GM19324 (cell line): ENCODE data around the gene AGBL3.

Source experiments
- ATAC-seq: cut with Tn5 transposase; IDR thresholded peaks from one replicate; pipeline ENCODE4 v1.9.1; 2021; ENCODE audit warnings: mild to moderate bottlenecking, moderate library complexity; ENCODE audit not compliant: unreplicated experiment, low FRiP score

The AGBL3 gene

DNA sequence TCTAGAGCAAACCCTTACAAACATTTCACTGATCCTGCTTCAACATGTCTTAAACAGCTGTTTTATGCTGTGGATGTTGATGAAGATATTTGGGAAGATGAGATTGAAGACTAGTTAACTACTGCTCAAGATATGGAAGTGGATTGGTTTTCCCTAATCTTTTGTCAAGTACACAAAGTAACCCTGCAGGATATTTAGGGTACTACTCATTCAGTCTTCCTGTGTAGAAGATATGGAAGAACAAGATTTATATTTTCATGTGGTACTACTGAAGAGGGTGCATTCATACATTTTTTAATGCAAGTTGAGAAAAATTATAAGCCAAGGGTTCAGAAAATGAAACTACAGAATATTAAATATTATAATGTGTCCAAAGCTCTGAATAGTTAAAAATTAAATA is 143.3 kb downstream of the AGBL3 start:
- no peak for ATAC-seq

DNA sequence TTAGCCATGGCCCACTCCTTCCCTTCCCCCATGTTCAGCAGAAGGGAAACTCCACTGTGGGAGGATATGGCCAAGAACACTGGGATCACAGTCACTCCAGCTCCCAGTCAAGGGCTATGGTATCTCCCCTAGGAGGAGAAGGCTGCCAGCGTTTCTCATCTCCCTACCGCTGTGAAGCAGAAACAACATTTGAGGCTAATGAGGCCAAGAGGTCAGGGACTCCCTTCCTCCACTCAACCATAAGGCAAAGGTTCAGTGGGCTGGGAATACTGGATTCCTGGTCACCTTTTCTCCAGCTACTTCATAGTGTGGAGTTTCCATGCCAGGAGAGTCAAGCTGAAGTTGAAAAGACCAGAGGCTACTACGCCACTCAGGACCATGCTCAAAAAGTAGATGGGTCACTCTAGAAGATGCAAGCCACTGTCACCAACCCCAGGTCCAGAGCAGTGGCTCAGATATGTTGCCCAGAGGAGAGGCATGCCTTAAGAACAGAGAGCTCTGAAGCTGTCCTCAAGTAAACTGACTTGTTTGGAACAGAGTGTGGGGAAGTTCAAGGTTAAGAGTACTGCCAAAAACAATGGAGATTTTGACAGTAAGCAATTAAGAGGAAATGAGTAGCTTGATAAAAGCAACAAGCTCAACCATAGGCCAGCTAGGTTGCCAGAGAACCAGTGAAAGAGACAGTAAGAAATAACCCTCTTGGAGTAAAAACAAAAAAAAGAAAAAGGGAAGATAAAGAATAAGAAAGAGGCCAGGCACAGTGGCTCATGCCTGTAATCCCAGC is 157.8 kb downstream of the AGBL3 start:
- no peak for ATAC-seq

DNA sequence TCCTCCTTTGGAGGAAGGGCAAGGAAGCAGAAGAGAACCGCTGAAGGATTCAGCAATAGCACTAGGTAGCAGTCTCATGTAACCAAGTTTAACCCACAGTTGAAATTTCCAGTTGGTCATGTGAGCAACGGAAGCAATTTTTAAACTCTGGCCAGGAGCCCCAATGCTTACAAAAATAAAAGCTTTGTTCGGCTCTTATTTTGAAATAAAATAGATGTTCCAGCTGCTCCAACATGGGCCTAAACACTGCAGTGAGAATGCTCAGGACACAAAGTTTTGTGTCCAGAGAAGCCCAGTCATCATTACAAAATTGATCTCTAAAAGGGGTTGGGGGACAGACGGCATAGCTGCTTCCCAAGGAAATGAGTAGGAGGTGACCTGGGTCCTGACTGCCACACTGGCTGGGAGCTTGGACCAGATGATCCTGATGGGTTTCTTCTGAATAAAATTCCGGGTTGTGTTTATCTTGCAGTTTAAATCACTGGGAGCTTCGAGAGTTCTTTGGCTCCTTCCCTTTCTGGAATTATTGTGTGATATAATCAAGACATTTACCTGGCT is 161.1 kb downstream of the AGBL3 start:
- peak; percentile 11 for ATAC-seq

DNA sequence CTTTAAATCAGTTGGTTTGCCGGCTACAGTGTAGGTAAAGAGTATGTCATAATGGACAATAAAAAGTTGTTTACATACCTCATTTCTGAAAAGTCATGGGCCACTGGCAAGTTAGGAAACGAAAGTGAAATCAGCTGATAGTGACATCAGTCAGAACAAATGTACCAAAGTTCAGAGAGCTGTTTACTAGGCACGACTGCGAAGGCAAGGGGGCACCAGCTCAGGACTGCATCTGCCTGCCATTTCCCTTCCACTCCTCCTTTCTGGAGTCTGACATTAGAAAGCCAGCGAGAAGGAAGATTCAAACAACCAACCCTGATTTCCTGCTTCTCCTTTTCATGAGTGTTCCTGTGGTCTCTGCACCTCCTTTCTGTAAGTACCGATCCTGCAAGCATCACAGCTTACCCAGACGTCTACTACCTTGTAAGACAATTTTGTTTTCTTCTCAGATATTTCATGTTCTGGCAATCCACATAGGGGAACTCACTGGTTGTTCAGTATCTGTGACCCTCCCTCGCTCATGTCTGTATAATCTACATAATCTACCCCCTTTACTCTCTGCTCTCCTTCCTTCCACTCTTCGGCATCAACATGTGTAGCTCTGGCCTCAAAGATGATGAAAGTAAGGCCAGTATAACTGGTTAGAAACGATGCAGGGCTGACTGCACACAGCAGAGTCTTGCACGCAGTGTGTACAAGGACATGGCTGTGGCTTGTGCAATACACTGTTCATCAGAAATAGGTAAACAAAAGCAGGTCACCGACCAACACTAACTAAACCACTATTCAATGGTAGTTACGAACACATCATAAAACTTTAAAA is 161.8 kb downstream of the AGBL3 start, which contains the start of gene TMEM140:
TSS of gene TMEM140 (plus strand) at position 174 of the 823 bp plus-strand sequence. CDS start 16,370 bp downstream, outside the sequence.
- peak; percentile 61 for ATAC-seq

DNA sequence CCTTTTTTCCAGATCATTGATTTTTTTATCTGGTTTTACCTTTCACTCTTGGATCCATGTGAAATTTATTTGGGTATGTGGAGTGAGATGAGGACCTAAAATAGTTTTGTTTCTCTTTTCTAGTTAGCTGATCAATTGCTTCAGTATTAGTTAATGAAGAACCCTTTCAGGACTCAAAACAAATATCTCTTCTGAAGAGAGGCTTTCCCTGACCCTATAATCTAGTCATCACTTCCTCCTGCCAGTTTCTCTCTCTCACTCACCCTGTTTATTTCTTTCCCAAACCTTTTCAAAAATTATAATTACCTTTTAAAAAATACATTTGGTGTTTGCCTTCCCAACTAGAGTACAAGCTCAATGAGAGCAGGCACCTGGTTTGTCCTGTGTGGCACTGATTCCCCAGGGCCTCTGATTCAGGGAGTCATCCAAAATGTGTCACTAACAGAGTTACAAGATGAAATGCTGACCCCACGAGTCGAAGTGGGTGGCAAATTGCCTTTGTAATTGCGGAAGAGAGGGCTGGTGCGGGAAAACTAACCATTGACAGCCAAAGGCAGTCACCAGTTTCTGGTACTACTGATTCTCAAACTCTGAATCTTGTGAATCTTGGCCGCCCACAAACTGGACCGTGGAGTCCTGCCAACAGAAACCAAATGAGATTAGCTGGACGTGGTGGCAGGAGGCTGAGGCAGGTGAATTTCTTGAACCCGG is 163.9 kb downstream of the AGBL3 start:
- no peak for ATAC-seq

DNA sequence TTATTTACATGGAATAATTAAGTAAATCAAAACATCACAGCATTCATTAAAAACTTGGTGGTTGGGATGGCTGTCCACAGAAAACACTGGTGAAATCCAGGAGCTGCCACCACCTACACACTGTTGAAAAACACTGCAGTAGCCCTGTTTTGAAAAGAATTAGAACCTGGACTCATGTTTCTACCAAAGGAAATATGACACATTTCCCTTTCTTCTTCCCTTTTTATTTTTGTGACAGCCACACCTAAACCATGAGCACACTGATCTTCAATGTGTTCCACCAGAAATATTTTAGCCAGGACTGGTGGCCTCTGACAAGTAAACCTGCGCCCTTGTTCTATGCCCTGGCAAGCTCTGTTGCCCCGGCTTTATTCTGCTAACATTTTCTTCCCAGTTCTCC is 164.8 kb downstream of the AGBL3 start:
- no peak for ATAC-seq

DNA sequence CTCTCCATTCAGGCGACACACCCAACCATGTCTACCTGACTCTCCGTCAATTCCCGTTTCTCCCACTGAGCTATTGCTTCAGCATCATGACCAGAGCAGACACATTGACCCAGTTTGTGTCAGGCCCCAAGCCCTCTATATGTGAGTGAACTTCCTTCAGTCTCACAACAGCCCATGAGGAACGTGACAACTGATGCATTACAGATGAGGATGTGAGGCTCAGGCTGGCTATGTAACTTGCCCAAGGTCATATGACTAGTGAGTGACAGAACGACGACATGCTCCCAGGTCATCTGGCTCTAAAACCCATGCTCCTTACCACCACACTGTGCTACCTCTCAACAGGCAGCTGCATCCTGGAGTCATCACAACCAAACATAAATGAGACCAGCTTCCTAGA is 165.2 kb downstream of the AGBL3 start:
- no peak for ATAC-seq

DNA sequence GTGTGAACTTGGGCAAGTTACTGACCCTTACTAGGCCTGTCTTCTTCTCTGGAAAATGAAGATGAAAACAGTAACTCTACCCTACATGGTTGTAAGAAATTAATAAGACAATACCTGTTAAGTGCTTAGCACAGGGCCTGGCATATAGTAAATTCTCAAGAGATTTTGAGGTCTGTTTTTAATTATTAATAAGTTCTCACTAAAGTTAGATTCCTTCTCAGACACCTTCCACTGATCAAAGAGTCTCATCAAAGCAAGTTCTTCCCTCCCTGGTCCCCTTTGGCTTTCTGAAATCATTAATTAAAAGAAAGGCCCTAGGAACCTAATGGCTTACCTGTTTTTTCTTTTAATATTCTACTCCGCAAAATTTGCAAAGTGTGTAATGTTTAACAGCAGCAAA is 166.1 kb downstream of the AGBL3 start:
- ATAC-seq = no peak

DNA sequence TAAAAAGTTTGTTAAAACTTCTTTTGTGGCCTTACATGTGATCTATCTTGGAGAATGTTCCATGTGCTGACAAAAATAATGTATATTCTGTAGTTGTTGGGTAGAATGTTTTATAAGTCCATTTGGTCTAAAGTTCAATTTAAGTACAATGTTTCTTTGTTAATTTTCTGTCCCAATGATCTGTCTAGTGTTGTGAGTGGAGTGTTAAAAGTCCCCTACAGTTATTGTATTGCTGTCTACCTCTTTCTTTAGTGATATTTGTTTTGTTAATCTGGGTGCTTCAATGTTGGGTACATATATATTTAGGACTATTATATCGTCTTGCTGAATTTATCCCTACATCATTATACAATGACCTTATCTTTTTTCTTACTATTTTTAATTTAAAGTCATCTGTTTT is 168.4 kb downstream of the AGBL3 start:
- ATAC-seq = no peak

DNA sequence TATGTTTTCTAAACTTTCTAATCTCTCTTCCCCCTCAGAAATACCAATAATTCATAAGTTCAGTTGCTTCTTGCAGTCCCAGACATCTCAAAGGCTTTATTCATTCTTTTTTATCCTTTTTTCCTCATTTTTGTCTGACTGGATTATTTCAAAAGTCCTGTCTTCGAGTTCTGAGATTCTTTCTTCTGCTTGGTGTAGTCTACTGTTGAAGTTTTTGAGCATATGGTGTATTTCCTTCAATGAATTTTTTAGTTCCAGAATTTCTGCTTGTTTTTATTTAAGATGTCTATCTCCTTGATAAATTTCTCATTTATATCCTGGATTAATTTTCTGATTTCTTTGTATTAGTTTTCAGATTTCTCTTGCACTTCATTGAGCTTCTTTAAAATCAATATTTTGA is 170.0 kb downstream of the AGBL3 start:
- ATAC-seq = no peak

DNA sequence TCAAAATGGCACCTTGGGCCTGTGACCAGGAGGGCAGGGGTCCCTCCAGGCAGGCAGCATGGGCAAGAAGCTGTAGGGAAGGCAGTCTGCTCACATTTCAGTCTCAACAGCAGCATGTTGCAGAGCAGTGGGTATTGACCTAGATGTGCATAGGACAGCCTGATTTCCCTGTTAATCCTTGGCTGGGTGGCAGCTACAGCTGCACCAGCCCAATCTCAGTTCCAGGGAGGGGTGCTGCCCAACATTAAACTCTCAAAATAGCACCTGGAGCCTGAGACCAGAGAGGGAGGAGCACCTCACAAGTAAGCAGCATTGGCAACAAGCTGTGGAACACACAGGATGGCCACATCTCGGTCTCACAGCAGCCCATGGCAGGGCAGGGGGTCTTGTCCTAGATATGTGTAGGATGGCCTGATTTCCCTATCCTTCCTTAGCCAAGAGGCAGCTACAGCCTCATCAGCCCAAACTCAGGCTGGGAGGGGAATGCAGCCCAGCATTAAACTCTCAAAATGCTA is 171.9 kb downstream of the AGBL3 start:
- ATAC-seq = no peak

DNA sequence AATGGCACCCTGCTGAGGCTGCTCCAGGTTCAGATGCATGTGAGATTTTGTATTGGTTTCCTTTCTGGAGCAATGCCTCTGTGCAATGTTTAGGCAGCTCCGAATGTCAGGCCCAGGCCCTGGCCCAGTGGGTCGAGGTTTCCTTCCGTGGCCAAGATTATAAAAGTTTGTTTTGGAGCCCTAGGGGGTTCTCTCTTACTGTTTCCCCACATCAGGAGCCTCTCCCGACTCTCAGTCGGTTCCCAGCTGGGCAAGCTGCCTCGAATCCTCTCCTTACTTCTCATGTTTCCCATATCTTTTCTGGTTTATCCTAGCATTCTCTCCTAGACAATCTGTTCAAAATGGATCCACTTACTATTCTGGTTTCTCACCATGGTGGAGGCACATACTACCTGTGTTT is 172.6 kb downstream of the AGBL3 start:
- no peak for ATAC-seq

DNA sequence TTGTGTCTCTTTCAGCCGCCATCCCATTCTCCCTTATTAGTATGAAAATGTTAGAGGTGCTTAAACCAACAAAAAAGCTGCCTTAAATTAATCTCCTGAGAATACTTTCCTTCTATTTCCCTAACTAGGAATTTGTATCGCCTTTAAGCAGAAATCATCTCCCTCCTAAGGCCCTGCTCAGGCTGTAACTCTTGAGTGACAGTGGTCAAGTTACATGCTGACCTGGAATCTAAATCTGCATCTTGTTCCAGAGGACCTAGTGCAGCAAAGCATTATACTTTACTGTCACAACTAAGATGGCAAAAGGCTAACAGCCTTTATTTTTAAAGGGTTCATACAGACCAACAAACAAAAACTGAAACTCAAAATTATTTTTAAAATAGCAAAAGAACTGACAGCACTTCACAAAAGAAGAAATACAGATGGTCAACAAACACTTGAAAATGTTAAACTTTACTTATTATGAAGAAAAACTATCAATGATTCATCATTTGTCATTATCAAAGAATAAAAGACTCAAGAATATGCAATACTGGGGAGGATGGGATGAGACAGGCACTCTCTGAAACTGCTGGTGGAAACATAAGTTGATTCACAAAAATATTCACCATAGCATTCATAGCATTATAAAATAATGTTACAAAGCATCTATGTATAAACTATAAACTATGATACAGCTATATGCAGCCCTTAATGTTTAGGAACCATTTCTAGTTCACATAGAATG is 173.2 kb downstream of the AGBL3 start:
- no peak for ATAC-seq

DNA sequence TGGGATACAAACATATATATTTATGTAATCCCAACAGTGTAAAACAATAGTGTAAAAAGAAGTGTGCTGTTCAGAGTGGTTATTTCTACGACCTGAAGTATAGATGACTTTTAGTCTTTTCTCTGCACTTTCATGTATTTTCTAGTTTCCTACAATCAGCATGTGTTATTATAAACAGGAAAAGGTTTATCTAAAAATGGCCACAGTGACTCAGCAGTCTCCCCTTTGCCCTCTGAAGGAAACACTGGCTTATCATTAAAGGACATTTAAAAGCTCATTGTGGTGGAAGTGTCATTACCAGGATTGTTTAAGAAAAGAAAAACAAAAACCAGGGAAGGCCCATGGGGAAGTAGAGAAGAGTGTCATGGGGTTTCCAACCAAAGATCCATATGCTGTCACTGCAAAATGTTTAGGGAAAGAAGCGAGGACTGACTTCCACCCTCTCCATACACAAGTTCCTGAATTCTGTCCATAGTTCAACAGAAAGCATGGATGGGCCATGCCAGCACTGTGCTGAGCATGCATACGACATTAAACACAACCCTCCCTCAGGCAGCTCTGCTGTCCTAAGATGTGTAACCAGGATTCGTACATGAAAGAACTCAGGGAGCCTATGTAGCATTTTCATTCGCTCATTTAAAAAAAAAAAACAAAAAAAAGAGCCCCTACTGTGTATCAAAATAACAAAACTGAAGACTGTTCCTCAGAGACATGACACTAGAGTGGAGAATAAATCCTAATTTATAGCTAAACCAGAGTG is 174.0 kb downstream of the AGBL3 start:
- no peak for ATAC-seq

DNA sequence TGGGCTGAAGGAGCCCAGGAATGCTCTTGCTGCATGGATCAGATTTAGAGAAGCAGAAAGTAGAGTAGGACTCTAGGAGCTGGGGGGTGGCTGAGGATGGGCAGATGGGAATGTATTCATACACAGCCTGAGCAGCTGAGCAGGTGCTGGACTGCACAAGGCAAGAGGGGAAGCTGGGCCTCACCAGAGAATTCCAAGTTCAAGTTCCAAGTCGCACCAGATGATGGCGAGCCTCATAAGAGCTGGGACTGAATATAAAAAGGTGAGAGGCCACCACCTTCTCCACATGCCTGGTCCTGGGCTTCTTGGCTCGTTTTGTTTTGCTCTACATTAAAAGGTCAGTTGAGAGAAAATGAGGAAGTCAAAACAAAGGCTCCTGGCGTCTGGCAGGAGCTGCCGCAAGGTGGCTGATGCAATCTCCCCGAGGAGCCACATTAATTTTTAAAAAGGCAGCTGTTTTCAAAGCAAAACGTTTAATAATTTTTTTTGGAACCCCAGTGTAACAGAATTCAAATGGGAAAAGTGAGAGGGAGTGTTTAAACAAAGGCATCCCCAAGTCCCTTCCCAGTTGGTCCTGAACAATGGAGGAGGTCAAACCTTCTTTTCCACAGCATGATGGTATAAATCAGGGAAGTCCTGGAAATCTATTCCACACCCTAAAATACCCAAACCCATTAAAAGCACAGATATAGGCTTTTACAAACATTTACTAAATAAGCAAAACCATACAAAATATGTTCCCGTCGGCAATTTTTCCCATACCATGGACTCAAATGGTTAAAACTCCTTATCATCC is 174.7 kb downstream of the AGBL3 start:
- no peak for ATAC-seq

DNA sequence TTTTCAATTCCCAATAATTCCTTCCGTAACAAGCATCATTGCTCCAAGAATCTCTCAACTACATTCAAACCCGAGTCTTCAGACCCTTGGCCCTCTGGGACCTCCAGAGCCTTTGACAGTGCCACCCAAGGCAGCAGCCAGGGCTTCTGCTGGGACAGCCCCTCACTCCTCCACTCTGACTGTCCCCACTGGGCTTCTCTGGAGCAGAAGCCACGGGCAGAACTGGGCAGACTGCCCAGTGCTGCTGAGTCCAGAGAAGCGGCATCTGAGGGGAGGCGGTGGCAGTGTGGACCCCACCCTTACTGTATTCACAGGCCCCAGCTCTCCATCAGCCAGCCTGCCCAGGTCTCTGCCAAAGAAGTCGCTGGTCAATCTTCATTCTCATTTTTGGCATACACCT is 175.4 kb downstream of the AGBL3 start:
- no peak for ATAC-seq

DNA sequence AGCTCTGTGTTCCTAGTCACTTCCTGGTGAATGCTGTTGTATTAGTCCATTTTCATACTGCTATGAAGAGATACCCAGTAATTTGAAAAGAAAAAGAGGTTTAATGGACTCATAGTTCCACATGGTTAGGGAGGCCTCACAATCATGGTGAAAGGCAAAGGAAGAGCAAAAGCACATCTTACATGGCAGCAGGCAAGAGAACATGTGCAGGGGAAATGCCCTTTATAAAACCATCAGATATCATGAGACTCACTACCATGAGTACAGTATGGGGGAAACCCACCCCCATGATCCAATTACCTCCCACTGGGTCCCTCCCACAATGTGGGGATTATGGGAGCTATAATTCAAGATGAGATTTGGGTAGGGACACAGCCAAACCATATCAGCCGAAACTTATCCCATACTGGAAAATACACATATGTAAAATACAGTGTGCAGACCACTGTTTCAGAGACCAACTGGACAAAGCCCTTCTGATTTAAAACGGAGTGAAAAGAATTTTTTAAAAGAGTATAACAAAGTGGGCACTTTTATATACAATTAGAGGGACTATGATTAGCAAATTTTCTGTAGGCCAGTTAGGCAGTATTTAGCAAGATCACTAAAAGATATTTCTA is 176.2 kb downstream of the AGBL3 start:
- no peak for ATAC-seq
